K562 (cell line): ENCODE measurements around the gene ARHGEF40. TPM values are rescaled to one million over a fixed set of nuclear protein-coding genes. Genes with fewer than 3 reads are reported as not detected.

Source experiments
- ATAC-seq: fragments of 200-7000 bp; cut with Tn5 transposase; 3 replicates; pipeline ENCODE4 v1.9.1; 2020; ENCODE audit warnings: moderate library complexity
- BruUV-seq: library from RNA; stranded (reverse); fragments of 400-500 nt; replicated peaks from 2 replicates; lab custom pipeline; 2021; lab: Mats Ljungman, UMichigan
- CTCF ChIA-PET: fragments of 300-600 bp; formaldehyde crosslinking; extraction: SDS; loops from one replicate; lab custom pipeline; 2021; ENCODE audit warnings: low intra/inter-chr PET ratio; lab: Yijun Ruan, JAX
- POLR2A ChIA-PET: fragments of 300-600, 350-650 bp; sonication (Branson Sonifier 250); formaldehyde crosslinking; extraction: SDS; loops from one replicate; lab custom pipeline; 2021; ENCODE audit warnings: antibody characterized with exemption, inconsistent platforms; lab: Yijun Ruan, JAX
- DNase-seq, 4 experiments: peaks; one replicate each; pipeline versions ENCODE4 v3.0.0 to v3.0.0-alpha.2; 2011 to 2018; ENCODE audit warnings: low spot score in 3 of 4, mixed read lengths in 3 of 4; ENCODE audit errors: extremely low read depth in 1 of 4
- FAIRE-seq: peaks from 2 replicates; lab custom pipeline; 2011; peaks lifted over from hg19 to GRCh38; lab: Jason Lieb, UNC
- H2AFZ ChIP-seq: 2 replicates; pipeline ENCODE4 v1.6.0; 2011; ENCODE audit warnings: low read depth, low read length, control low read depth, inconsistent platforms
- H3K27ac ChIP-seq: fragments of 200-600 bp; 3 replicates; pipeline ENCODE4 v1.8.0; 2011; ENCODE audit warnings: low read depth, mild to moderate bottlenecking, control low read depth, inconsistent platforms, low read length, moderate library complexity, mixed read lengths; ENCODE audit errors: extremely low read depth
- H3K27me3 ChIP-seq, 2 experiments: fragments of 300-600 bp in 1 of 2; 2 replicates in 1 of 2; 3 replicates in 1 of 2; pipeline versions ENCODE4 v1.6.0 to v1.8.0; 2011; ENCODE audit warnings: inconsistent platforms in 2 of 2, low read length in 2 of 2, mild to moderate bottlenecking in 1 of 2, mixed read lengths in 1 of 2, moderate library complexity in 1 of 2; ENCODE audit not compliant: control insufficient read depth in 2 of 2, insufficient read depth in 2 of 2
- H3K36me3 ChIP-seq: fragments of 300-600 bp; 3 replicates; pipeline ENCODE4 v1.8.0; 2011; ENCODE audit warnings: mild to moderate bottlenecking, low read length, inconsistent platforms; ENCODE audit not compliant: control insufficient read depth, insufficient read depth
- H3K4me1 ChIP-seq, 2 experiments: fragments of 200-600 bp in 1 of 2; replicated peaks in 1 of 2; 2 replicates in 1 of 2; 3 replicates in 1 of 2; pipeline versions ENCODE4 v1.5.1 to v1.8.0; 2011; ENCODE audit warnings: inconsistent platforms in 2 of 2, low read length in 2 of 2, mild to moderate bottlenecking in 1 of 2, mixed read lengths in 1 of 2, moderate library complexity in 1 of 2; ENCODE audit not compliant: control insufficient read depth in 2 of 2, insufficient read depth in 2 of 2
- H3K4me2 ChIP-seq: 2 replicates; pipeline ENCODE4 v1.6.1; 2011; ENCODE audit warnings: low read length, control low read depth, inconsistent platforms, mixed read lengths; ENCODE audit not compliant: insufficient read depth
- H3K4me3 ChIP-seq: fragments of 200-600 bp; sonication (generic), shearing (Covaris generic); 2 replicates; pipeline ENCODE4 v1.5.1; 2016; ENCODE audit warnings: control low read depth, inconsistent platforms
- H3K79me2 ChIP-seq: fragments of 200-600 bp; 3 replicates; pipeline ENCODE4 v1.8.0; 2011; ENCODE audit warnings: low read length, inconsistent platforms; ENCODE audit not compliant: control insufficient read depth, insufficient read depth
- H3K9ac ChIP-seq, 2 experiments: 2 replicates each; pipeline versions ENCODE4 v1.6.0 to v1.6.1; 2011; ENCODE audit warnings: low read depth in 2 of 2, low read length in 2 of 2, control low read depth in 1 of 2, inconsistent platforms in 1 of 2, mild to moderate bottlenecking in 1 of 2, mixed read lengths in 1 of 2; ENCODE audit not compliant: insufficient read depth in 1 of 2
- H3K9me1 ChIP-seq: one replicate; pipeline ENCODE4 v1.6.0; 2011; ENCODE audit warnings: inconsistent platforms, mild to moderate bottlenecking, low read length, moderate library complexity; ENCODE audit not compliant: control insufficient read depth, insufficient read depth
- H3K9me3 ChIP-seq: replicated peaks from 2 replicates; pipeline ENCODE4 v1.5.1; 2011; ENCODE audit warnings: low read depth, low read length, inconsistent platforms; ENCODE audit not compliant: control insufficient read depth, insufficient read depth
- H4K20me1 ChIP-seq: replicated peaks from 2 replicates; pipeline ENCODE4 v1.6.1; 2011; ENCODE audit warnings: low read length, inconsistent platforms, mixed read lengths; ENCODE audit not compliant: control insufficient read depth, insufficient read depth
- ARID1B ChIP-seq: fragments of 450-650 bp; IDR thresholded peaks from 2 replicates; pipeline ENCODE4 v1.6.1; 2016; ENCODE audit warnings: antibody characterized with exemption, mild to moderate bottlenecking, inconsistent platforms
- CBFA2T3 ChIP-seq: fragments of 450-650 bp; IDR thresholded peaks from 2 replicates; pipeline ENCODE4 v1.6.1; 2017
- CREBBP ChIP-seq: IDR thresholded peaks from one replicate; pipeline ENCODE4 v1.6.1; 2012; ENCODE audit warnings: low read depth, mild to moderate bottlenecking, control low read depth, inconsistent platforms, low read length
- CTCF ChIP-seq, 3 experiments: IDR thresholded peaks in 2 of 3; conservative IDR thresholded peaks in 1 of 3; 2 replicates each; pipeline ENCODE4 v1.5.1; 2011 to 2012; ENCODE audit warnings: low read length in 3 of 3, mild to moderate bottlenecking in 3 of 3, control low read depth in 2 of 3, improper control_type of control experiment in 1 of 3, inconsistent platforms in 1 of 3, low read depth in 1 of 3, mixed read lengths in 1 of 3, moderate library complexity in 1 of 3; ENCODE audit not compliant: insufficient read depth in 2 of 3
- CTCFL ChIP-seq: IDR thresholded peaks from 2 replicates; pipeline ENCODE4 v1.6.1; 2011; ENCODE audit warnings: borderline replicate concordance, low read depth, mild to moderate bottlenecking, moderate library complexity, low read length; ENCODE audit not compliant: insufficient read depth, poor library complexity, severe bottlenecking
- HDAC1 ChIP-seq, 2 experiments: fragments of 450-650 bp; IDR thresholded peaks; 2 replicates each; pipeline ENCODE4 v1.6.1; 2016 to 2017; ENCODE audit warnings: inconsistent platforms in 1 of 2, mild to moderate bottlenecking in 1 of 2, moderate library complexity in 1 of 2
- JUND ChIP-seq, 2 experiments: IDR thresholded peaks; 2 replicates in 1 of 2; 3 replicates in 1 of 2; pipeline ENCODE4 v1.6.1; 2011; ENCODE audit warnings: borderline replicate concordance in 2 of 2, low read depth in 2 of 2, low read length in 2 of 2, improper control_type of control experiment in 1 of 2, missing biosample characterization in 1 of 2, missing genetic modification characterization in 1 of 2, missing genetic modification reagents in 1 of 2
- RBM22 ChIP-seq: fragments of 200-400 bp; formaldehyde crosslinking; IDR thresholded peaks from 2 replicates; pipeline ENCODE4 v1.6.1; 2018; ENCODE audit warnings: low read length, low read depth; ENCODE audit not compliant: poor library complexity, severe bottlenecking
- RCOR1 ChIP-seq, 2 experiments: IDR thresholded peaks; 2 replicates each; pipeline ENCODE4 v1.6.1; 2012; ENCODE audit warnings: low read depth in 2 of 2, low read length in 2 of 2, borderline replicate concordance in 1 of 2, improper control_type of control experiment in 1 of 2
- SIN3A ChIP-seq, 2 experiments: fragments of 150-350 bp in 1 of 2; IDR thresholded peaks; 2 replicates each; pipeline ENCODE4 v1.6.1; 2011 to 2016; ENCODE audit warnings: borderline replicate concordance in 2 of 2, low read depth in 2 of 2, low read length in 2 of 2, mild to moderate bottlenecking in 2 of 2, moderate library complexity in 2 of 2; ENCODE audit not compliant: control insufficient read depth in 1 of 2
- TBP ChIP-seq: optimal IDR thresholded peaks from 2 replicates; pipeline ENCODE3; 2011; ENCODE audit warnings: low read depth, low read length, improper control_type of control experiment
- TFAP4 ChIP-seq: sonication (generic); formaldehyde crosslinking; IDR thresholded peaks from 2 replicates; pipeline ENCODE4 v1.8.0; 2022; ENCODE audit warnings: missing genetic modification reagents, mild to moderate bottlenecking, moderate library complexity, borderline replicate concordance
- ZFP1 ChIP-seq: fragments of 450-650 bp; formaldehyde crosslinking; IDR thresholded peaks from 2 replicates; pipeline ENCODE4 v1.4.0; 2020; ENCODE audit warnings: mild to moderate bottlenecking, mixed read lengths
- WGBS: fragments of 100-300 bp; shearing (Covaris generic); methylation state at CpG from one replicate; pipeline ENCODE4 v1.1.6; 2016; ENCODE audit warnings: low coverage, mixed read lengths; ENCODE audit not compliant: insufficient coverage; ENCODE audit errors: missing lambda C conversion rate; 5-methylcytosine and 5-hydroxymethylcytosine counted together
- in situ Hi-C: fragments of 300-500 bp; cut with MboI; formaldehyde crosslinking; loops from 4 replicates; pipeline ENCODE4 v1.15.0; 2018; ENCODE audit warnings: inconsistent platforms, mixed read lengths
- intact Hi-C: fragments of 100-400 bp; cut with micrococcal nuclease; formaldehyde crosslinking; loops from 2 replicates; pipeline ENCODE4 v1.14.2; 2022
- polyA plus RNA-seq, 8 experiments: library from polyadenylated mRNA; depleted of rRNA in 4 of 8; stranded (reverse) in 5 of 8; unstranded in 3 of 8; fragments of >200 nt; fragmentation: Nextera tagmentation in 2 of 8; fragmentation: Illumina TruSeq in 1 of 8; extraction: Ambion mirVana in 2 of 8; extraction: Trizol in 1 of 8; gene quantifications; 2 replicates each; pipeline versions ENCODE4 v1.2.1 to v1.2.3, GENCODE V29; 2011 to 2014; ENCODE audit warnings: inconsistent platforms in 1 of 8, missing spikeins in 1 of 8
- total RNA-seq, 7 experiments: library from RNA; depleted of rRNA in 6 of 7; stranded (reverse); fragments of >200 nt in 6 of 7; fragmentation: Illumina TruSeq in 2 of 7; extraction: Trizol in 2 of 7; gene quantifications; 2 replicates each; pipeline versions ENCODE4 v1.2.1 to v1.2.3, GENCODE V29; 2011 to 2021; ENCODE audit warnings: low replicate concordance in 1 of 7

Gene ARHGEF40
- total and polyA plus RNA-seq, 9 of the 15 experiments (the other 6 are each of a cell fraction or from before 2014, with no cell fraction given): 0.42 to 6.3 (median 3.8) TPM

- Histone ChIP-seq H3K27ac (peak overlapping the region; percentile 96), H3K36me3 (no peaks in the 10 kb centered on the region), H3K9me1 (no peaks in the 10 kb centered on the region), H3K9ac (peak overlapping the region; percentile 86 to 92), H2AFZ (peak overlapping the region; percentile 83), H4K20me1 (no peaks in the 10 kb centered on the region), H3K4me3 (peak overlapping the region; percentile 42), H3K4me2 (peak overlapping the region; percentile 87), H3K4me1 (peaks cover 44 to 61% of the 10 kb centered on the region in 2 experiments), H3K79me2 (0 out of 3 replicates have a peak, but pooled peaks cover 6% of the 10 kb centered on the region), H3K9me3 (no peaks in the 10 kb centered on the region), H3K27me3 (no peaks in the 10 kb centered on the region)
- ChIA-PET POLR2A (interaction anchor here (0.7 to 1.5 kb wide), 2 partner anchors 32 to 131 kb away, joined by 3 to 4 read pairs; partner anchors contain the start of gene ARHGEF40), CTCF (interaction anchor here (5.3 kb wide), 1 partner anchor 34 kb away, joined by 54 read pairs; the partner anchor contains the start of gene ARHGEF40)
- ATAC-seq (peak; percentile 50), DNase-seq (peak; percentile 31 to 79 (median 47)), FAIRE-seq (peak; percentile 73)
- WGBS: 2% methylated on average over 8 of the region's 9 CpGs
- in situ Hi-C loops (no loop called here), intact Hi-C loops (no loop called here)
- BruUV-seq: TSS peak; percentile 68
- TF ChIP-seq SIN3A (IDR thresholded peaks at IDR 0.05; ENCODE audit: borderline replicate concordance in 2 of 2, control insufficient read depth in 1 of 2, low read depth in 2 of 2, low read length in 2 of 2) (0 out of 4 replicates have a peak, but pooled peaks of 1 of the 2 experiments have one; percentile 36), CBFA2T3 (peak; percentile 41), CREBBP (no peak), HDAC1 (IDR thresholded peaks at IDR 0.05) (no peak), ARID1B (peak; percentile 12; the same call in 1 of the 2 replicates), RBM22 (no peak), TBP (peak; percentile 20), CTCF (IDR thresholded peaks at IDR 0.05 in 2 of 3, conservative IDR thresholded peaks at IDR 0.05 in 1 of 3; ENCODE audit: insufficient read depth in 2 of 3, low read depth in 1 of 3, low read length in 3 of 3) (peak in 1 of 3 experiments; percentile 29; a peak in 2 of 6 replicates), CTCFL (peak; percentile 28), TFAP4 (CRISPR knock-in tag) (0 out of 2 replicates have a peak, but pooled peaks have one; percentile 6), ZFP1 (CRISPR knock-in tag) (no peak), JUND (IDR thresholded peaks at IDR 0.05; ENCODE audit: borderline replicate concordance, low read depth, low read length) (0 out of 2 replicates have a peak, but pooled peaks have one; percentile 4), JUND (tag; IDR thresholded peaks at IDR 0.05; ENCODE audit: borderline replicate concordance, low read depth, low read length) (no peak), RCOR1 (IDR thresholded peaks at IDR 0.05; ENCODE audit: borderline replicate concordance in 1 of 2, low read depth in 2 of 2, low read length in 2 of 2) (0 out of 4 replicates have a peak, but pooled peaks of 1 of the 2 experiments have one; percentile 28)
These were observed 32.7 kb downstream of the ARHGEF40 start for GRCh38 chr14:21102521-21103410.
